NB4 (cell line): ENCODE data around the gene INSC.

Experiments used
- DNase-seq: peaks from one replicate; pipeline ENCODE4 v3.0.0; 2010; ENCODE audit warnings: low read depth
- H3K4me3 ChIP-seq: one replicate; pipeline ENCODE4 v1.5.1; 2011; ENCODE audit warnings: mild to moderate bottlenecking, low read depth, low read length, moderate library complexity
- MYC ChIP-seq: IDR thresholded peaks from 2 replicates; pipeline ENCODE4 v1.6.1; 2011; ENCODE audit warnings: low read depth, low read length
- POLR2A ChIP-seq: IDR thresholded peaks from 2 replicates; pipeline ENCODE4 v1.6.1; 2011; ENCODE audit warnings: mild to moderate bottlenecking; ENCODE audit not compliant: insufficient read length; ENCODE audit errors: extremely low read depth
- TF ChIP-seq, protein P1 (sequence below): IDR thresholded peaks from 2 replicates; pipeline ENCODE4 v1.6.1; 2011; ENCODE audit warnings: low read depth, low read length
- TF ChIP-seq, protein P2 (sequence below): IDR thresholded peaks from one replicate; pipeline ENCODE4 v1.5.1; 2012; ENCODE audit warnings: low read depth, low read length

The INSC gene

GRCh38 chr11:15124528-15124927 lies 9.8 kb downstream of the INSC start:
- TF ChIP-seq, protein P1, sequence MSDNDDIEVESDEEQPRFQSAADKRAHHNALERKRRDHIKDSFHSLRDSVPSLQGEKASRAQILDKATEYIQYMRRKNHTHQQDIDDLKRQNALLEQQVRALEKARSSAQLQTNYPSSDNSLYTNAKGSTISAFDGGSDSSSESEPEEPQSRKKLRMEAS, result no peak
- TF ChIP-seq POLR2A, result no peak
- TF ChIP-seq, protein P2, sequence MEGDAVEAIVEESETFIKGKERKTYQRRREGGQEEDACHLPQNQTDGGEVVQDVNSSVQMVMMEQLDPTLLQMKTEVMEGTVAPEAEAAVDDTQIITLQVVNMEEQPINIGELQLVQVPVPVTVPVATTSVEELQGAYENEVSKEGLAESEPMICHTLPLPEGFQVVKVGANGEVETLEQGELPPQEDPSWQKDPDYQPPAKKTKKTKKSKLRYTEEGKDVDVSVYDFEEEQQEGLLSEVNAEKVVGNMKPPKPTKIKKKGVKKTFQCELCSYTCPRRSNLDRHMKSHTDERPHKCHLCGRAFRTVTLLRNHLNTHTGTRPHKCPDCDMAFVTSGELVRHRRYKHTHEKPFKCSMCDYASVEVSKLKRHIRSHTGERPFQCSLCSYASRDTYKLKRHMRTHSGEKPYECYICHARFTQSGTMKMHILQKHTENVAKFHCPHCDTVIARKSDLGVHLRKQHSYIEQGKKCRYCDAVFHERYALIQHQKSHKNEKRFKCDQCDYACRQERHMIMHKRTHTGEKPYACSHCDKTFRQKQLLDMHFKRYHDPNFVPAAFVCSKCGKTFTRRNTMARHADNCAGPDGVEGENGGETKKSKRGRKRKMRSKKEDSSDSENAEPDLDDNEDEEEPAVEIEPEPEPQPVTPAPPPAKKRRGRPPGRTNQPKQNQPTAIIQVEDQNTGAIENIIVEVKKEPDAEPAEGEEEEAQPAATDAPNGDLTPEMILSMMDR, result no peak
- no peak overlapping the region for H3K4me3 ChIP-seq
- DNase-seq, result no peak

GRCh38 chr11:15127341-15127740 lies 12.6 kb downstream of the INSC start:
- DNase-seq, result no peak
- TF ChIP-seq, protein P1, result no peak
- TF ChIP-seq MYC (no peak), POLR2A (no peak)
- TF ChIP-seq, protein P2, result no peak
- no peak overlapping the region for H3K4me3 ChIP-seq

DNA sequence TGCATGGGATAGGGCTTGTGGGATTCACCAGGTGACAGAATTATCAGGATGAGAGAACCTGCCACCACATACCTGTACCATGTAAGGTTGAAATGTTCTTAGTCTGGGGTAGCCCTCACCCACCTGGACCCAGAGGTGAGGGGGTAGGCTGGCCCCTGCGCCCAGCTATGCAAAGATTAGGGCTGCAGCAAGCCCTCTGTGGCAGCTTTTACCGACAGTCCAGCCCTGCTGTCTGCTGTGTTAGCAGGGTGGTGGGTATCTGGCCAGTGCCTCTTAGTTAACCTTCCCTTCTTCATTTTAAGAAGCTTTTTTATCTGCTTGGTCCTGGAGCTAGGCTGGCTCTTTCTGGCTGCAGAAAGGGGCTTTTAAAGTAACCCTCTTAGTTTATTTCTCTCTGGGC lies 13.9 kb downstream of the INSC start:
- no peak for DNase-seq
- TF ChIP-seq, protein P2, result no peak
- TF ChIP-seq POLR2A (no peak), MYC (no peak)
- TF ChIP-seq, protein P1, result no peak
- no peak overlapping the region for H3K4me3 ChIP-seq

- TF ChIP-seq MYC, result no peak
- no peak for DNase-seq
- no peak overlapping the region for H3K4me3 ChIP-seq
These were observed 21.4 kb downstream of the INSC start for GRCh38 chr11:15136166-15136565.

DNA sequence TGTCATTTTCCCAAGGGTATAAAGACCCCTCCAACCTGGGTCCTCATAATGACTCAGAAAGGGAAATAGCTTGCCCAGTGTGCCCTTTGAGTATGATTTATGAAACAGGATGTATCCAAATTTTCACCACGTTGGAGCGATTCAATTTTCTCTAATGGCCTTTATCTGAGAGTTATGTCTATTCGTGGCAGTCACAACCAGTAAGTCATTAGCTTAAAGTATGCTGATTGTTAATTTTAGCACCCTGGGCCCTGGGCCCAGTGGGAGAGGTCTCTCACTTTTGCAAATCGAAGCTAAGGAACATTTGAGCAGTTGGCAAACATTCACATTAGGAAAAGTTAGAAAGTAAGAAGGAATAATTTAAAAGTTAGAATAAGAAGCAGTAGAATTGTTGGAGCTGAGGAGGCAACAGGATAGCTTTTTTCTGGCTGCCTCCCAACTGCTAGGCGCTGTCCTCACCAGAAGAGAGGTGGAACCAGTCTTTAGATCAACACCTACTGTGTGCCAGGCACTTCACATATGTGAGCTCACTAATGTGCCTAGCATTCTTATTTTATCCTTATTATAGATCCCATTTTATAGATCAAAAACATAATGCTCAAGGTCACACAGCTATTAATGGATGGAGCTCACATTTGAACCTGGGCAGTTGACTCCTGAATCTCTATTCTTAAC lies 24.5 kb downstream of the INSC start:
- TF ChIP-seq, protein P1, result no peak
- TF ChIP-seq POLR2A (no peak), MYC (no peak)
- TF ChIP-seq, protein P2, result no peak
- DNase-seq, result no peak
- no peak overlapping the region for H3K4me3 ChIP-seq

GRCh38 chr11:15139958-15140659 lies 25.4 kb downstream of the INSC start:
- TF ChIP-seq, protein P2, result no peak
- TF ChIP-seq POLR2A (no peak), MYC (no peak)
- TF ChIP-seq, protein P1, result no peak
- DNase-seq, result no peak
- no peak overlapping the region for H3K4me3 ChIP-seq
